K562 (cell line): ENCODE data around the gene HSDL1. TPM values are rescaled to one million over a fixed set of nuclear protein-coding genes. Genes with fewer than 3 reads are reported as not detected.

Experiments
- DDX20 ChIP-seq: fragments of 450-650 bp; IDR thresholded peaks from 2 replicates; pipeline ENCODE4 v1.6.1; 2016; ENCODE audit warnings: missing genetic modification characterization, low read depth, mild to moderate bottlenecking, missing compliant biosample characterization, moderate library complexity
- DIDO1 ChIP-seq: fragments of 450-650 bp; IDR thresholded peaks from 2 replicates; pipeline ENCODE4 v1.6.1; 2016; ENCODE audit warnings: low read depth, missing biosample characterization, missing genetic modification characterization
- EP400 ChIP-seq: fragments of 450-650 bp; IDR thresholded peaks from 2 replicates; pipeline ENCODE4 v1.6.1; 2017; ENCODE audit warnings: antibody characterized with exemption, mild to moderate bottlenecking, moderate library complexity
- FOXA3 ChIP-seq, 2 experiments: fragments of 450-650 bp in 1 of 2; sonication (generic) in 1 of 2; formaldehyde crosslinking; IDR thresholded peaks in 1 of 2; conservative IDR thresholded peaks in 1 of 2; 2 replicates each; pipeline versions ENCODE4 v1.4.0 to v1.8.0; 2020 to 2022; ENCODE audit warnings: mild to moderate bottlenecking in 2 of 2, missing genetic modification reagents in 1 of 2
- FOXJ3 ChIP-seq: sonication (generic); formaldehyde crosslinking; IDR thresholded peaks from 2 replicates; pipeline ENCODE4 v1.4.0; 2020; ENCODE audit warnings: mild to moderate bottlenecking, missing genetic modification reagents
- NFE2L1 ChIP-seq: fragments of 450-650 bp; IDR thresholded peaks from 2 replicates; pipeline ENCODE4 v1.6.1; 2016; ENCODE audit warnings: missing genetic modification characterization, low read depth, mild to moderate bottlenecking, missing compliant biosample characterization, moderate library complexity, borderline replicate concordance
- PHF8 ChIP-seq: fragments of 200-600 bp; sonication (generic); IDR thresholded peaks from 2 replicates; pipeline ENCODE4 v1.6.1; 2012; ENCODE audit warnings: mixed run types, mild to moderate bottlenecking, inconsistent platforms, low read length, moderate library complexity, borderline replicate concordance
- RAD51 ChIP-seq: fragments of 450-650 bp; IDR thresholded peaks from 2 replicates; pipeline ENCODE4 v1.7.1; 2016; ENCODE audit warnings: low read depth, mild to moderate bottlenecking, borderline replicate concordance
- SMARCA5 ChIP-seq: fragments of 450-650 bp; IDR thresholded peaks from 2 replicates; pipeline ENCODE4 v1.6.1; 2016
- TAF7 ChIP-seq: fragments of 450-650 bp; IDR thresholded peaks from 2 replicates; pipeline ENCODE4 v1.6.1; 2016; ENCODE audit warnings: missing genetic modification characterization, missing compliant biosample characterization
- ZNF311 ChIP-seq: fragments of 250-450 bp; sonication (Bioruptor Pico); IDR thresholded peaks from 2 replicates; pipeline ENCODE4 v1.4.0; 2020; ENCODE audit warnings: mild to moderate bottlenecking, moderate library complexity
- ZNF592 ChIP-seq: fragments of 450-650 bp; IDR thresholded peaks from 2 replicates; pipeline ENCODE4 v1.6.1; 2017; ENCODE audit warnings: antibody characterized with exemption, mild to moderate bottlenecking
- ZNF639 ChIP-seq, 2 experiments: fragments of 200-800 bp in 1 of 2; sonication (Bioruptor generic) in 1 of 2; sonication (generic) in 1 of 2; formaldehyde crosslinking in 1 of 2; IDR thresholded peaks in 1 of 2; conservative IDR thresholded peaks in 1 of 2; 2 replicates each; pipeline versions ENCODE4 v1.5.0 to v1.6.1; 2016 to 2020; ENCODE audit warnings: missing compliant biosample characterization in 1 of 2, missing genetic modification characterization in 1 of 2, missing genetic modification reagents in 1 of 2
- polyA plus RNA-seq, 8 experiments: library from polyadenylated mRNA; depleted of rRNA in 4 of 8; stranded (reverse) in 5 of 8; unstranded in 3 of 8; fragments of >200 nt; fragmentation: Nextera tagmentation in 2 of 8; fragmentation: Illumina TruSeq in 1 of 8; extraction: Ambion mirVana in 2 of 8; extraction: Trizol in 1 of 8; gene quantifications; 2 replicates each; pipeline versions ENCODE4 v1.2.1 to v1.2.3, GENCODE V29; 2011 to 2014; ENCODE audit warnings: inconsistent platforms in 1 of 8, missing spikeins in 1 of 8
- total RNA-seq, 7 experiments: library from RNA; depleted of rRNA in 6 of 7; stranded (reverse); fragments of >200 nt in 6 of 7; fragmentation: Illumina TruSeq in 2 of 7; extraction: Trizol in 2 of 7; gene quantifications; 2 replicates each; pipeline versions ENCODE4 v1.2.1 to v1.2.3, GENCODE V29; 2011 to 2021; ENCODE audit warnings: low replicate concordance in 1 of 7
- TF ChIP-seq, protein P1 (sequence below): fragments of 250-450 bp; sonication (Bioruptor Pico); IDR thresholded peaks from 2 replicates; pipeline ENCODE4 v1.9.0; 2021; ENCODE audit warnings: mild to moderate bottlenecking, inconsistent platforms

HSDL1 gene
- total and polyA plus RNA-seq, 9 of the 15 experiments (the other 6 are each of a cell fraction or from before 2014, with no cell fraction given) = 14.8 to 41.2 (median 27.7) TPM

GRCh38 chr16:84138824-84139627, 6.0 kb downstream of the HSDL1 start (continued):
- 0 out of 2 replicates have a peak, but pooled peaks have one; percentile 15 for TF ChIP-seq DIDO1
- TF ChIP-seq ZNF639 (CRISPR knock-in tag; conservative IDR thresholded peaks at IDR 0.05 in 1 of 2, IDR thresholded peaks at IDR 0.05 in 1 of 2) = peak in 1 of 2 experiments; percentile 0; a peak in 1 of 4 replicates
- peak; percentile 44; the same call in 1 of the 2 replicates for TF ChIP-seq TAF7 (tag)
- TF ChIP-seq DDX20 = no peak; the same call in 1 of the 2 replicates
- TF ChIP-seq ZNF592 = peak; percentile 81
- peak; percentile 52; the same call in 1 of the 2 replicates for TF ChIP-seq SMARCA5
- no peak; the same call in 1 of the 2 replicates for TF ChIP-seq ZNF311 (CRISPR knock-in tag)
- peak; percentile 82 for TF ChIP-seq EP400
- no peak for TF ChIP-seq NFE2L1 (tag)
- peak; percentile 71 for TF ChIP-seq RAD51
- no peak for TF ChIP-seq FOXJ3 (CRISPR knock-in tag)
- peak; percentile 46; the same call in 1 of the 2 replicates for TF ChIP-seq PHF8
- TF ChIP-seq, protein P1, sequence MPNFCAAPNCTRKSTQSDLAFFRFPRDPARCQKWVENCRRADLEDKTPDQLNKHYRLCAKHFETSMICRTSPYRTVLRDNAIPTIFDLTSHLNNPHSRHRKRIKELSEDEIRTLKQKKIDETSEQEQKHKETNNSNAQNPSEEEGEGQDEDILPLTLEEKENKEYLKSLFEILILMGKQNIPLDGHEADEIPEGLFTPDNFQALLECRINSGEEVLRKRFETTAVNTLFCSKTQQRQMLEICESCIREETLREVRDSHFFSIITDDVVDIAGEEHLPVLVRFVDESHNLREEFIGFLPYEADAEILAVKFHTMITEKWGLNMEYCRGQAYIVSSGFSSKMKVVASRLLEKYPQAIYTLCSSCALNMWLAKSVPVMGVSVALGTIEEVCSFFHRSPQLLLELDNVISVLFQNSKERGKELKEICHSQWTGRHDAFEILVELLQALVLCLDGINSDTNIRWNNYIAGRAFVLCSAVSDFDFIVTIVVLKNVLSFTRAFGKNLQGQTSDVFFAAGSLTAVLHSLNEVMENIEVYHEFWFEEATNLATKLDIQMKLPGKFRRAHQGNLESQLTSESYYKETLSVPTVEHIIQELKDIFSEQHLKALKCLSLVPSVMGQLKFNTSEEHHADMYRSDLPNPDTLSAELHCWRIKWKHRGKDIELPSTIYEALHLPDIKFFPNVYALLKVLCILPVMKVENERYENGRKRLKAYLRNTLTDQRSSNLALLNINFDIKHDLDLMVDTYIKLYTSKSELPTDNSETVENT (CRISPR knock-in tag) = no peak
- TF ChIP-seq FOXA3 (CRISPR knock-in tag; conservative IDR thresholded peaks at IDR 0.05 in 1 of 2, IDR thresholded peaks at IDR 0.05 in 1 of 2) = peak in 1 of 2 experiments; percentile 62; a peak in 1 of 4 replicates
